ENCODE results near the gene COL2A1.
A peak's percentile ranks its signal among the peaks of the same experiment; 100 is the strongest.

The COL2A1 gene

DNA sequence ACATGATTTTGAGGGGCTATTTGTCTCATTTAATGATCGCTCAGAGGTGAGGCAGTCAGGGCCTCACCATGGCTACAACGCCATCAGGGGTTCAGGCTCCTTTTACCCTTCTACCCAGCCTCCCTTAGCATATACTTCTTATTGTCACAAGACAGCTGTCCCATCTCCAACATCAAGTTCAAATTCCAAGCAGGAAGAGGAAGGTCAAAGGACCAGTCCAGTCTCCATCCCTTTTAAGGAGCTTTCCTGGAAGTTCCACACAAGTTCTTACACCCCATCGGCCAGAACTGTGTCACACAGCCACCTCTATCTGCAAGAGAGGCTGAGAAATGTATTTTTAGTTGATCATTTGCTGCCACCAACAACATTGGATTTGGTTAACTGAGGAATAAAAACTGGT lies 49.2 kb downstream of the COL2A1 start:
- no peak overlapping the region for H3K4me3 ChIP-seq (ENCODE audit: low read depth, low read length)
- no peaks in the 10 kb centered on the region for H3K79me2 ChIP-seq (ENCODE audit: control insufficient read depth, insufficient read depth, low read length, unreplicated experiment)
- H3K27ac ChIP-seq (ENCODE audit: low read depth, low read length): no peak overlapping the region
- no peak overlapping the region for H2AFZ ChIP-seq (ENCODE audit: low read length, unreplicated experiment)
- no peaks in the 10 kb centered on the region for H3K4me1 ChIP-seq (ENCODE audit: control insufficient read depth, insufficient read depth, low read length, unreplicated experiment)
- no peaks in the 10 kb centered on the region for H3K36me3 ChIP-seq (ENCODE audit: insufficient read depth, low read length)
- peaks cover 47% of the 10 kb centered on the region for H3K27me3 ChIP-seq (ENCODE audit: insufficient read depth, low read length)

DNA sequence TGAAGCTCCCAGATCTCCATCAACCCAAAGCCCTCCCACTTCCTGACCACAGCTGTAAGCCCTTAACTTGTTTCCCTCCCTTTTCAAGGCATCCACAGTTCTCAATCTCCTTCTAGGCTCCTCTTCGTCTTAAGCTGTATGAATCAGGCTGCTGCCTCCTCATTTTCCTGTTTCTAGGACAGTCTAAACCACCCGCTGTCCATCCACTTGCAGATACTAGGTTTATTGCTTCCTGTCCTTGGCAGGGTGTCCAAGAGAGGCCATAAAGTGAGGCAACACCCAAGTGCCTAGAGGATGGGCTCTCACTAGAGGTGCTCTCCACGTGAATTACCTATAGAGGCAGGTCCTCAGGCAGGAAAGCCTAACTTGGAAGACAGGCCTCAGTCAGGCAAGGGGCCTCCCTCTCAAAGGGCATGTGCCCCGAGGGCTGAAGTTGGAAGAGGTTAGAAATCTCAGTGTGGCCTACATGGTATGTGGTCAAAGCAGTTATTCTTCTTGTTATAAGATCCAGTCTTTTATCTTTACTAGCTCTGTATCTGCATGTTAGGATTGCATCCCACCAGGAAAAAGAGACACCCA lies 49.7 kb downstream of the COL2A1 start:
- Histone ChIP-seq H2AFZ (ENCODE audit: low read length, unreplicated experiment) (no peak overlapping the region), H3K27ac (ENCODE audit: low read depth, low read length) (no peak overlapping the region), H3K27me3 (ENCODE audit: insufficient read depth, low read length) (peaks cover 42% of the 10 kb centered on the region), H3K4me3 (ENCODE audit: low read depth, low read length) (no peak overlapping the region), H3K79me2 (ENCODE audit: control insufficient read depth, insufficient read depth, low read length, unreplicated experiment) (no peaks in the 10 kb centered on the region), H3K36me3 (ENCODE audit: insufficient read depth, low read length) (no peaks in the 10 kb centered on the region), H3K4me1 (ENCODE audit: control insufficient read depth, insufficient read depth, low read length, unreplicated experiment) (no peaks in the 10 kb centered on the region)

DNA sequence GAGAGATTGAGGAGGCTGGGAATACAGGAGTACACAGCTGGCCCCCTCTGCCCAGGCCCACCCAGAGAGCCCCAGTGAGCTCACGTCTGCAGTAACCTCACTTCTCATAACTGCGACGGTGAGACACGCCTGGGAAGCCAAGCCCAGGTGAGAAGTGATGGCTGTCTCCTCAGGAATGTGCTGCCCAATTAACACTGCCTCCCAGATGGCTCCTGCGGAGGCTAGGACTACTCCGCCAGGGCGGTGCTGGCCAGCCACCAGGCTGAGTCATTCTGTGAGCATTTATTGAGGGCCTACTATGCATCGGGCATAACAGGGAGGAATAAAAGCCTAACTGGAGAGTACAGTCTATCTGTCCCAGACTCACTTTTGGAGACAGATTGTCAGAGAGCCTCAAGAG lies 50.2 kb downstream of the COL2A1 start:
- Histone ChIP-seq H3K79me2 (ENCODE audit: control insufficient read depth, insufficient read depth, low read length, unreplicated experiment) (no peaks in the 10 kb centered on the region), H3K4me3 (ENCODE audit: low read depth, low read length) (no peak overlapping the region), H3K27me3 (ENCODE audit: insufficient read depth, low read length) (peaks cover 39% of the 10 kb centered on the region), H3K4me1 (ENCODE audit: control insufficient read depth, insufficient read depth, low read length, unreplicated experiment) (no peaks in the 10 kb centered on the region), H3K36me3 (ENCODE audit: insufficient read depth, low read length) (no peaks in the 10 kb centered on the region), H3K27ac (ENCODE audit: low read depth, low read length) (no peak overlapping the region), H2AFZ (ENCODE audit: low read length, unreplicated experiment) (no peak overlapping the region)

DNA sequence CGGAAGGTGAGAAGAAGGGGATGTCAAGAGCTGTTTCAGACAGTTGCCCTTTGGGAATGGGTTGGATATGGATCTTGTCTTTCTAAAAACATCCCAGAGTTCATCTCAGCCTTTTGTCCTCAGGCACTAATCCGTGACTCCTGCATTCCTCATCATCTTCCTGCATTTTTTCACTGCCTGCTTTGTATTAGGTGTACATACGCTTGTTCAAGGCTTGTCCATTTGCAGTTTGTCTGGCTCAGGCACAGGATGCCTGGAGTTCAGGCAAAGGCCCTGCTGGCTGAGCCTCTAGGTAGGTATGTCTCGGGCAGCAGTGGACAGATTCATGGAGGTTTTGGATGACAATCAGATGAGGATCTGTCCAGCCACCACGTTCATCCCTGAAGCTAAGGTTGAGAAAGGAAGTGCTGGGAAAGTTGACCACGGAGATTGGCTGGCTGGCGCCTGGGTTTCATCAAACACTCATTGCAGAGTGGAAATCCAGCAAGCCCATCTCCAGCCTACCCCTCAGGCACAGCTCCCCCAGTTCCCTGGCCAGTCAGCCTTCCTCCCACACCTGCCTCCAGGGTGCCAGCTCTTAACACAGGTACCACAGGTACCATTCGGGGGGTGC lies 53.3 kb downstream of the COL2A1 start:
- H2AFZ ChIP-seq (ENCODE audit: low read length, unreplicated experiment): no peak overlapping the region
- peaks cover 24% of the 10 kb centered on the region for H3K27me3 ChIP-seq (ENCODE audit: insufficient read depth, low read length)
- no peaks in the 10 kb centered on the region for H3K36me3 ChIP-seq (ENCODE audit: insufficient read depth, low read length)
- H3K27ac ChIP-seq (ENCODE audit: low read depth, low read length): no peak overlapping the region
- no peaks in the 10 kb centered on the region for H3K79me2 ChIP-seq (ENCODE audit: control insufficient read depth, insufficient read depth, low read length, unreplicated experiment)
- H3K4me3 ChIP-seq (ENCODE audit: low read depth, low read length): no peak overlapping the region
- peaks cover 8% of the 10 kb centered on the region for H3K4me1 ChIP-seq (ENCODE audit: control insufficient read depth, insufficient read depth, low read length, unreplicated experiment)

DNA sequence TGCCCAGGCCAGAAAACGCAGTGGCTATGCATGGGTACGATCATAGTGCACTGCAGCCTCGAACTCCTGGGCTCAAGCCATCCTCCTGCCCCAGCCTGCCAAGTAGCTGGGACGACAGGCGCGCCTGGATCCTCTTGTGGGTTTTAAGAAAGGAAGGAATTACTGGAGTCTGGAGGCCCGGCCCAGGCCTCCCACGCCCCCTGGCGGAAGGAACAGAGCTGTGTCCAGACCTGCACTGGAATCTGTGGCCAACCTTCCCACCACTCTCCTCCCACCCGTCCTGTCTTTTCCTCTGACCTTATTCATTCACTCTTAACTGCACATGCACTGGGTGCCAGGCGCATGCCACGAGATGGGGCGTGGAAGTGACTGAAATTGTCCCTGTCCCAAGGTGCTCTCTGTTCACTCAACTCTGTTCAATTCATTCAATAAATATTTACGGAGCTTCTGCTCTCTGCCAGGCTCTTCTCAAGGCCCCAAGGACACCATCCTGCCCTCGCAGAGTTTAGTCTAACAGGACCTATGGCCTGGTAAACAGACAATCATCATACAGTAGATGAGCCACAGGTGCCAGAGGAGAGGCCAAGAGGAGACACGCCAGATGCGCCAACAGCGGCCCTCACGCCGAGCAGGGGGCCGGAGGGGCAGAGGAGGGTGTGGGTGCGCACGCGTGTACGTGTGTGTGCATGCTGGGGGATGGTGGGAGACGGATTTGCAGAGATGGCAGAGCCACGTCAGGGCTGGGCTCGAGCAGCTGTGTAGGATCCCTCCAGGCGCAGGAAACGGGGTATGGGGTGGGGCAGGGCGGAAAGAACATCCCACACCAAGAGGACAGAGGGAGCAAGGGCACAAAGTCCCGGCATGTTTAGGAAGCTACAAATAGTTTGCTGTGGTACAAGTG lies 54.6 kb downstream of the COL2A1 start:
- Histone ChIP-seq H2AFZ (ENCODE audit: low read length, unreplicated experiment) (peak overlapping the region; percentile 61), H3K4me3 (ENCODE audit: low read depth, low read length) (no peak overlapping the region), H3K36me3 (ENCODE audit: insufficient read depth, low read length) (no peaks in the 10 kb centered on the region), H3K79me2 (ENCODE audit: control insufficient read depth, insufficient read depth, low read length, unreplicated experiment) (no peaks in the 10 kb centered on the region), H3K4me1 (ENCODE audit: control insufficient read depth, insufficient read depth, low read length, unreplicated experiment) (peaks cover 12% of the 10 kb centered on the region), H3K27ac (ENCODE audit: low read depth, low read length) (no peak overlapping the region), H3K27me3 (ENCODE audit: insufficient read depth, low read length) (peaks cover 20% of the 10 kb centered on the region)

DNA sequence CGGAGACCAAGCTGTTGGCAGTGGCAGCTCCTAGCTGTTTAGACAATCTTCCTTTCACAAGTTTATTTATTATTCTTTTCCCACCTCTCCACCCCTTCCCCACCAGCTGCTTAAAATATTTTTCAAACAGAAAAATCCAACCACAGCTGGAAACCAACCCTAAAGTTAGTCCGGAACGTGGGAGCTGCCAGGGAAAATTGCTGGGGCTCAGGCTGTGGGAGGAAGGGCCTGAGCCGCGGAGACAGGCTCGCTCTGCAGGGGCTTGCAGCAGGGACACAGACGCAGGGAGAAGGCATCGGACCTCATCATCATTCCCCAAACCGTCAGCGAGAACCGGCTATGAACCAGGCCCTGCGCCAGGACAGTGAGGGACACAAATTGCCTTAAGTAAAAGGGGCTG lies 56.9 kb downstream of the COL2A1 start:
- H3K4me3 ChIP-seq (ENCODE audit: low read depth, low read length): no peak overlapping the region
- no peak overlapping the region for H2AFZ ChIP-seq (ENCODE audit: low read length, unreplicated experiment)
- no peak overlapping the region for H3K27ac ChIP-seq (ENCODE audit: low read depth, low read length)
- H3K27me3 ChIP-seq (ENCODE audit: insufficient read depth, low read length): peaks cover 13% of the 10 kb centered on the region; the same call in 1 of the 2 replicates
- H3K36me3 ChIP-seq (ENCODE audit: insufficient read depth, low read length): no peaks in the 10 kb centered on the region
- peaks cover 12% of the 10 kb centered on the region for H3K4me1 ChIP-seq (ENCODE audit: control insufficient read depth, insufficient read depth, low read length, unreplicated experiment)
- no peaks in the 10 kb centered on the region for H3K79me2 ChIP-seq (ENCODE audit: control insufficient read depth, insufficient read depth, low read length, unreplicated experiment)

DNA sequence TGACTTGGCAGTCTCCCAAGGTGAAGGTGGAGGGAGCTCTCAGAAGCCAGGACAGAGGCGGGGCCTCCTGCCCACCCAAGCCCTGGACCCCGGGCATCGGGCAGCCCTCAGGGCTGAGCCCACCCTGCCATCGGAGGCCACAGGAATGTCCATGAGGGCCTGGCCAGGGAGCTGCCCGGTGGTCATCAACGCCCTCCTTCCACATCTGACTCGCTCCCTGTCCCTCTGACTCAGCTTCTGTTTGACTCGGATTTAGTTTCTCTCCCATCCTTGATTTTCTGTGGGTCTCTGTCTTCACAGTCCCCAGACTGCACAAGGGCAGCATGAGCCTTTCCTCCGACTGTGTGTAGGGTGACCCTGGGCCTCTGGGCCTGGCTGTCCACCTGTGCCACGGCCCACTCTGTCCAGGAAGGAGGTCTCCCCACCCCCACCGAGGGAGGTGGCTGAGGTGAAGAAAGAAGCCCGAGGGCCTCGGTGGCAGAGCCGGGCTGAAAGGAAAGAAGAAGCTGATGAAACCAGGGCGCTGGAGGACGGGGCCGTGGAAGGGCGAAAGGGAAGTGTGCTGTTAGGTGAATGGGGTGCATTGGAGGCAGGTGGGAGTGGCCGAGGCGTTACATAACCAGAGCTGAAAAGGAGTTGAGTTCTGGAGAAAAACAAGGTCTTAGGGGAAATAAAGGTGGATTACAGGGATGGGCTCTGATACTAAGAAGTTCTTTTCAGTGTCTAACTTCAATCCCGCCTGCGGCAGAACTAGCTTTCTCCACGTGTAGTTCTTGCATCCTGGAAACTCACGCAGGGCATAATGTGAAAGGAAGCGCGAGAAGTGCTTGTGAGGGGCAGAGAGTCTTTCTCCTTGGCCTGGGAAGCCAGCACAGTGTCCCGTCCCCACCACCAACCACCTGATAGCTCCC lies 57.6 kb downstream of the COL2A1 start:
- H3K27me3 ChIP-seq (ENCODE audit: insufficient read depth, low read length): peaks cover 8% of the 10 kb centered on the region; the same call in 1 of the 2 replicates
- H3K4me1 ChIP-seq (ENCODE audit: control insufficient read depth, insufficient read depth, low read length, unreplicated experiment): peaks cover 12% of the 10 kb centered on the region
- no peaks in the 10 kb centered on the region for H3K79me2 ChIP-seq (ENCODE audit: control insufficient read depth, insufficient read depth, low read length, unreplicated experiment)
- H3K27ac ChIP-seq (ENCODE audit: low read depth, low read length): no peak overlapping the region
- H3K4me3 ChIP-seq (ENCODE audit: low read depth, low read length): no peak overlapping the region
- no peak overlapping the region for H2AFZ ChIP-seq (ENCODE audit: low read length, unreplicated experiment)
- H3K36me3 ChIP-seq (ENCODE audit: insufficient read depth, low read length): no peaks in the 10 kb centered on the region

DNA sequence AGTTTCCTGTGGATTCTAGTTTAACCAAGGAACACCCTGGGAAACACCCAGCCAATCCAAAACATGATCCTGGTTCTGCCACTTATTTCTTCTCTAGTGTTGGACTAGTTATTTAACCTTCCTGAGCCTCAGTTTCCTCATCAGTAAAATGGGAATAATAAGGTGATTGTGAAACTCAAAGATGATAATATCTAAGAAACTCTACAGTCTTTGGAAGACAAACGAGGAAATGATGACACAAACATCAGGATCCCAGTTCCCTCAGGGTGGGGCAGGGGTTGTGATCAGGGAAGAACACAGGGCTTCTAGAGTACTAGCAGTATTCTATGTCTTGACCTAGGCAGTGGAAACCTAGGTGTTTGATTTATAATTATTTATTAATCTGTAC lies 58.9 kb downstream of the COL2A1 start:
- no peaks in the 10 kb centered on the region for H3K36me3 ChIP-seq (ENCODE audit: insufficient read depth, low read length)
- no peak overlapping the region for H3K27ac ChIP-seq (ENCODE audit: low read depth, low read length)
- no peaks in the 10 kb centered on the region for H3K79me2 ChIP-seq (ENCODE audit: control insufficient read depth, insufficient read depth, low read length, unreplicated experiment)
- H3K4me3 ChIP-seq (ENCODE audit: low read depth, low read length): no peak overlapping the region
- H2AFZ ChIP-seq (ENCODE audit: low read length, unreplicated experiment): no peak overlapping the region
- H3K27me3 ChIP-seq (ENCODE audit: insufficient read depth, low read length): no peaks in the 10 kb centered on the region
- peaks cover 12% of the 10 kb centered on the region for H3K4me1 ChIP-seq (ENCODE audit: control insufficient read depth, insufficient read depth, low read length, unreplicated experiment)

DNA sequence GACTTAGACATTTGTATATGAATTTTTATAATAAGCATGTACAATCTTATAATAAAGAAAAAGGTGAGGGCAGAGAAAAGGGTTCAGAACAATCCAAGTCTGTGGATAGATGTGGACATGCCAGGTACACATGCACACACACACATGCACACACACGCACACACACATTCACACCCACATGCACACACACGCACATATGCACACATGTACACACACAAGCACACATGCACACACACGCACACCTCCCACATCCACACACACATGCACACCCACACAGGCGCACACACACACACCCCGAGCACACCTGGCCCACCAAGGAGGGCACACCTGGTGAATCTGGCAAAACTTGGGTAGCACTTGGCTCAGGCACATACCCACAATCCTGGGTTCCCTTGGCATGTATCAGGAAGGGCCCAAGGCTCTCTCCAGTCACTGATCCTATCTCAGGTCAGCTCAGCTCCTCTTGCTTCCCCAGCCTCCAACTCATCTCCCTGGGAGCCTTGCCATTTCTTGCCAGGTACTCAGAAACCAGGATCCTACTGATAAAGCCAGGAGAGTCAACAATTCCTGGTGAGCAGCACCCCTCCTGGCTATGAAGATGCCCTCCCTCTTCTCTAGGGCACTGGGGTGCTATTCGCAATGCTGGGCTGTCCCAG lies 59.5 kb downstream of the COL2A1 start:
- H3K27me3 ChIP-seq (ENCODE audit: insufficient read depth, low read length): no peaks in the 10 kb centered on the region
- no peak overlapping the region for H3K27ac ChIP-seq (ENCODE audit: low read depth, low read length)
- no peak overlapping the region for H2AFZ ChIP-seq (ENCODE audit: low read length, unreplicated experiment)
- H3K79me2 ChIP-seq (ENCODE audit: control insufficient read depth, insufficient read depth, low read length, unreplicated experiment): no peaks in the 10 kb centered on the region
- no peaks in the 10 kb centered on the region for H3K36me3 ChIP-seq (ENCODE audit: insufficient read depth, low read length)
- H3K4me1 ChIP-seq (ENCODE audit: control insufficient read depth, insufficient read depth, low read length, unreplicated experiment): peaks cover 12% of the 10 kb centered on the region
- no peak overlapping the region for H3K4me3 ChIP-seq (ENCODE audit: low read depth, low read length)

Measured in ACC112 (cell line).